ENCODE data around the gene OLIG1.

- TF ChIP-seq CTCF (conservative IDR thresholded peaks at IDR 0.05; ENCODE audit: low read depth, low read length) (no peak), EZH2 (IDR thresholded peaks at IDR 0.05; ENCODE audit: low read length, unreplicated experiment) (no peak)
Measured at GRCh38 chr21:33022828-33023573, 46.9 kb upstream of the OLIG1 start.

Data from PC-3 (cell line).